Stimulated activated CD8-positive, alpha-beta memory T cell treated with anti-CD3 and anti-CD28 coated beads, Interleukin-4, amount 100 ng/mL, for 24 hours (primary cell): ENCODE measurements around the gene EPHA8.

Source experiments
- DNase-seq: peaks from one replicate; pipeline ENCODE4 v3.0.0-alpha.2; 2020; ENCODE audit warnings: low read depth

Gene EPHA8

DNA sequence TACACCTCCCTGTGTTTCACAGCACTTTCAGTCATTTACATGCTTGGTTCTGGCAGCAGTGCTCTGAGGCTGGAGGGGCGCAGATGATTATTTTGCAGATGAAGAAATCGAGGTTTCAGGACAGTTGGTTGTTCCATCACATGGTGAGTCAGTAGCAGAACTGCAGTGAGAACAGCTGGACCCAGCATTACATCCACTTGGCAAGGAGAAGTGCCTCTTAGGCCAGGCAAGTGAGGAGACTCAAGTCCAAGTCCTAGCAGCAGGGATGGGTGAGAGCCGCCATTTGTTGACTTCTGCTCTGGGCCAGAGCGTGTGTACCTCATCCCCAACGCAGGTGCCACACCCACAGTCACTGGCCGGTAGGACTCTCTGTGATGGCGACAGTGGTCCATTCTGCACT is 26.8 kb upstream of the EPHA8 start:
- DNase-seq, result no peak

DNA sequence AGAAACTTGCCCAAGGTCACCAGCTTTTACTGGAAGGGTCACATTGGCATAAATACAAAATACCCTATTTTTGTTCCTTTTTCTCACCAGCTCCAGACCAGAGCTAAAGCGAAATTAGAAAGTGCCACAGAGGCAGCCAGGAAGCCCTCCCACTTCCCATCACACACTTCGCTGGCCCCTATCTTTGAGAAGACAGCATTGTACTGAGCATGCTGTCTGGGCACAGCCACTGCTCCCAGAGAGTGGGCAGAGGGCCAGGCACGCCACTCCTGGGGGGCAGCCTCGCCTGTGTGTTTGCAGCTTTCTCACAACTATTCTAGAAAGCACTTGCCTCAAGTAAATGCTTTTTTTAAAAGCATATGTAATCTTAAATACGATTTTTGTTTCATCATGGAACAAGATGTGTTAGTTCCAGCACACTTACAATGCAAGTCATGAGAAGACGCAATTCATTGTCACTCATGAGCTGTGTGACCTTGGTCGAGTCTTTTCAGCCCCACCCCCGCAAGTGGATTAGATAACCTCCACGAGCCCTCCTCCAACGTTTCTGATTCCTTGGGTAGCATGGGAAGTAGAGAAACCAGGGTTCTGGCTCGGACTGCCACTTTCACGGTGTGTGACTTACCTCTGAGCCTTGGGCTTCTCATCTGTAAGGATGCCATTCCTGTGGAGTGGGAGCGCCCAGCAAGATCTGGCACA is 25.7 kb upstream of the EPHA8 start:
- DNase-seq, result no peak

DNA sequence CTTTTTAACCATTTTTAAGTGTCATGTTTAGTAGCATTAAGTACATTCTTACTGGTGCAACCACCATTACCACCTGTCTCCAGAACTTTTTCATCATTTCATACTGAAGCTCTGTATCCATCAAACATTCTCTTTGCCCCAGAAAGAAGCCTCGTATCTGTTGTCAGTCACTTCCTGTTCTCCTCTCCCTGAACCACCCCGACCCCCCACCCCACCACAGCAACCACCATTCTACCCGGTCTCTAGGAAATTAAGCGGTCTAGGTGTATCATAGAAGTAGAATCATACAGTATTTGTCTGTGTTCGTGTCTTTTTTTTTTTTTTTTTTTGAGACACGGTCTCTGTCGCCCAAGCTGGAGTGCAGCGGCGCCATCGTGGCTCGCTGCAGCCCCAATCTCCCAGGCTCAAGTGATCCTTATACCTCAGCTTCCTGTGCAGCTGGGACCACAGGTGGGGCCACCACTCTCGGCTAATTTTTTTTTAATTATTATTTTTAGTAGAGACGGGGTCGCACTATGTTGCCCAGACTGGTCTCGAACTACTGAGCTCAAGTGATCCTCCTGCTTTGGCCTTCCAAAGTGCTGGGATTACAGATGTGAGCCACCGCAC is 23.7 kb upstream of the EPHA8 start:
- no peak for DNase-seq

DNA sequence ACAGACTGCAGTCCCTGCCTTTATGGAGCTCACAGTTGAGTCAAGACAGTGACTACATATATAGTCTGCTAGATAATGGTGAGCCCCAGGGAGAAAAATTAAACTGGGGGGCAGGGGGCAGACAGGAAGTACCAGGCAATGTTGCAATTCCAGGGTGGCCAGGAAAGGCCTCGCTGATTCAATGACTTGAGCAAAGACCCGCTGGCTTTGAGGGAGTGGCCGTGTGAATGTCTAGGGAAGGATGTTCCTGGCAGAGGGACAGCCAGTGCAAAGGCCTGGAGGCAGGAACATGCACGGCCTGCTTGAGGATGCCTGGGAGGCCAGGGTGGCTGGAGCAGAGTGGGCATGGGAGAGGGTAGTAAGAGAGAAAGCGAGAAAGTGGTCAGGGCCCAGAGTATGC is 23.0 kb upstream of the EPHA8 start:
- DNase-seq, result no peak

DNA sequence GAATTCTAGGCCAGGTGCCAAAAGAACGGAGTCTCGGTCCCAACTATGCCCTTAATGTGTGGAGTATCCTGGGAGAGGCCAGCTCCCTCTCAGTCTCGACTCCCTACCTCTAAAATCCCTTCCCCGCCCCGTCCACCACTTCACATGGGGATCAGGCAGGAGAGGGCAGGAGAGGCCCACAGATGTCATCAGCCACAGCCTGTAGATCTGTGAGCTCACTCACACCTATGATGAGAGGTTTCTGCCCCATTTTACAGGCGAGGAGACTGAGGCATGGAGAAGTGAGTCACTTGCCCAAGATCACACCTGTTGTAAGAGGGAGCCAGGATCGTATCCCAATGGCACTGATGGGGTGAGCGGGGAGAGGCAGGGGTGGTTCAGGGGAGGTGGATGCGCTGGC is 20.4 kb upstream of the EPHA8 start:
- no peak for DNase-seq

DNA sequence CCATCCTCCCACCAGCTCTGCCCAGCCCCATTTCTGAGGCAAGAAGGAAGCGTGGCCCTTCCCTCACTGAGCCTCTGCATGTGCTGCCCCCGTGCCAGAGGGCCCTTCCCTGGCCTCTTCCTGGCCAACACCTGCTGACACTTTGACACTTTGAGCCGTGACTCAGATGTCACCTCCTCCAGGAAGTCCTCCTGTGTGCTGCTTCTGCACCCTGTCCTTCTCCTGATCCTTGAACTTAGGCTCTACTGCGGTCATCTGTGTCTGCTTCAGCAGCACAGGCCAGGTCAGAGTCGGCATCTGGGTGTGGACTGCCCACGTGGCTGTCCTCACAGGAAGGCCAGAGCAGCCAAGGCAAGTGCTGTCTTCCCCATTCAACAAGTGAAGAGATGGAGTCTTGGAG is 19.6 kb upstream of the EPHA8 start:
- DNase-seq, result no peak

DNA sequence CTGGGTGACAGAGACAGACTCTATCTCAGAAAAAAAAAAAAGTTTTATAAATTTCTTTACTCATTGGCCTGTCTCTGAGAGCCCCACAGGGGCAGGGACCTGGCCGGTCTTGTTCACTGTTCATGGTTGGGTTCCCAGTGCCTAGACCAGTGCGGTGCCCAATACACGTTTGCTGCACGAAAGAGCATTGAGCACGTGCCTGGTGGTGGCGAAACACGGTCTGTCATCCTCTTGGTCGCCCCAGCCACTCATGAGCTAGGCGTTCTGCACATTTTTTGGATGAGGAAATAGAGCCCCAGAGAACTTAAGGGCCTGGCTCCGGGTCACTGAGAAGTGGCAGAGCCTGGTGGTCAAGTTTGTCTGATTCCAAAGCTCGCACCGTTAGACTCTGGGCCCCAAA is 18.7 kb upstream of the EPHA8 start:
- no peak for DNase-seq

DNA sequence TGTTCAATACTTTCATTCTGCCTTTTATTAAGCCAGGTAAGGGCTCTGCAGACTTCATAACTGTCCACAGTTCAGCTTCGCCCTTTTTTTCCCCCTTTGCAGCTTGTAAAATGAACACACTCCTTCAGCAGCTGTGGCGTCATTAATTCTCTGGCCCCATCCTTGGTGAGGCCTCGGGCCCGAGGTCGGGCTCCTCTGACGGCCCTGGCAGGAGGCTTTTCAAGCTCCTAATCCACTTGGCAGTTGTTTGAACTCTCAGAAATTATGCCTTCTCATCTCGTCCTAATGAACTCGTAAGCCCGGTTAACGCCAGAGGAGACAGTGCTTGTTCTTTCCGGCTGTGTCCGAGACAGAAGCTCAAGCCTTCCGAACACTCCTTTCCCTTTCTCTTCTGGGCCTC is 18.1 kb upstream of the EPHA8 start:
- DNase-seq, result no peak

DNA sequence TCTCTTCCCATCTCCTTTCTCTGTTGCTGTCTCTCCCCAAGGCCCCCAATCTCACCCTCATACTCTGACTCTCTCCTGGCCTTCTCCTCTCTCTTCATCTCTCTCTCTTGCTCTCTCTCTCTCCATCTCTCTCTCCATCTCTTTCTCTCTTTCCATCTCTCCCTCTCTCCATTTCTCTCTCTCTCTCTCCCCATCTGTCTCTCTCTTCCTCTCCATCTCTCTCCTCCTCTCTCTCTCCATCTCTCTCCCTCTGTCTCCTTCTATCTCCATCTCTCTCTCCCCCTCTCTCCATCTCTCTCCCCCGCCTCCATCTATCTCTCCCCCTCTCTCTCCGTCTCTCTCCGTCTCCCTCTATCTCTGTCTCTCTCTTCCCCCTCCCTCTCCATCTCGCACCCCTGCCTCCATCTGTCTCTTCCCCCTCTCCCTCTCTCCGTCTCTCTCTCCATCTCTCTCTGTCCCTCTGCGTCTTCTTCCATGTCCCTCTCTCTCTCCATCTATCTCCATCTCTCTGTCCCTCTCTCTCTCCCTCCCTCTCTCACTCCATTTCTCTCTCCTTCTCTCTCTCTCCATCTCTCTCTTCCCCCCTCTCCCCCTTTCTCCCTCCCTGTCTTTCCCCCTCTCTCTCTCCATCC is 16.0 kb upstream of the EPHA8 start:
- DNase-seq, result no peak

DNA sequence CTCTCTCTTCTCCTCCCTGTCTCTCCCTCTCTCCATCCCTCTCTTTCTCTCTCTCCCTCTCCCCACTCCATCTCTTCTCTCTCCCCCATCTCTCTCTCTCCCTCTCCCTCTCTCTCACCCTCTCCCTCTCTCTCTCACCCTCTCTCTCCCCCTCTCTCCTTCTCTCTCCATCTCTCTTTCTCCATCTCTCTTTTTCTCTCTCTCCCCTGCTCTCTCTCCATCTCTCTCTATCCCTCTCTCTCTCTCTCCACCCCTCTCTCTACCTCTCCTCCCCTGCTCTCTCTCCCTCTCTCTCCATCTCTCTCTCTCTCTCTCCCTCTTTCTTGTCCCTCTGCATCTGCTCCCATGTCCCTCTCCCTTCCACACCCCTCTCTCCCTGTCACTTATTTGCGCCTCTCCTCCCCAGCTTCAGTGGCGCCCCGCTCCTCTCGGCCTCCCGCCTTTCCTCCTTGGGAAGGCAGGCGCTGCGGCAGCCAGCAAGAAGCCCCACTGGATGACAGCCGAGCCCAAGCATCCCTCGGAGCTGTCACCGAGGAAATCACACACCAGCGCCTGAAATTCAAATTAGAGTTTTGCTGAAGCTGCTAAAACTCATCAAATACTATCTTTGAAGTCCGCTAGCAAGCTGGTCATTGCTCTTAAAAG is 15.3 kb upstream of the EPHA8 start:
- no peak for DNase-seq

DNA sequence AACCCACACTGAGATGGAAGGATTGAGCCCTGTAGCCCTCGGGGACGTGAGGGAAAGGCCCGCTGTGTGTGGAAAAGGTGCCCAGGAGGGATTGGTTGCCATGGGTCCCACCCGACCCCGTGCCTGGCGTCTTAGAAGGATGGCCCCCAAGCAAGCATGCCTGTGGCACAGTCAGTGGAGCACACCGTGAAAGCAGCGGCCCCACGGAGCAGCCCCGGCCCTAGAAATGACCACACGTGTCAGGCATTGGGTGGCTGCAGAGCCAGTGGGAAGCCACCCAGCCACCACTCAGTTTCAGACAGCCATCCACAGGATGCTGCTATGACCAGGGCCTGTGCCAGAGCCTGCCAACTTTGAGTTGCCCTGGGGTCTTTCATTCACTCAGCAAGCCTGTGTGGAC is 13.3 kb upstream of the EPHA8 start:
- DNase-seq, result no peak

DNA sequence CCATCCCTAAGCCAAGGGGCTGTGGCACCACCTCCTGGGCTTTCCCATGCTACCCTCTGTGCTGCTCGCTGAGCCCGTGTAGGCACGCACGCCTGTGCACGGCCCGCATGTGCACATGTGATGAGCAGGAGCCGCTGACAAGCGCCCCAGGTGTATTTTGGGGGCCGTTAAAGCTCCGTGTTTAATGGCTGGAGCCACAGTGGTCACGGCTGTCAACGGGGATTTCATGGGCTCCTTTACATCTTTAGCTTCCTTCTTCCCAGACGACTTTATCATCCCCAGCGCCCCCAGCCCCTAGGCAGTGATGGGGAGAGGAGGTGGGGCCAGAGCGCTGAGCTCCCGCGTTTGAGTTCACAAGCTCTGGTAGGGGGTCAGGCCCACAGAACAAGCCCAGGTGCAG is 11.7 kb upstream of the EPHA8 start:
- no peak for DNase-seq

DNA sequence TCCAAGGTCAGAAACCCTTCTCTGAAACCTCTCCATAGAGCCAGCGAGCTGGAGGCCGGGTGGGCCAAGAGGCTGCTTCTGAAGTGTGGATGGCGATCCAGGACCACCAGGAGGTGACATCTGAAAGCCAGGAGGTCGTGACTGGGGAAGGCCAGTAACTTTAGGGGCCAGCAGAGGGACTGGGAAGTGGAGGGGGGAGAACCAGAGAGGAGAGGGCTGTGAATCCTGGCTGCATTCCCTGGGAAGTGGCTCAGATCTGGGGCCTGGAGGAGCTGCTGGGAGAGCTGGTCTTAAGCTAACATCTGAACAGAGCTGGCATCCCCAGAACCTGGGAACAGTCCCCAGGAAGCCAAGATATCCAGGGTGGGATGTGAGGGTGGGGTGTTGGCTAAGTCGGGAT is 11.3 kb upstream of the EPHA8 start:
- no peak for DNase-seq

DNA sequence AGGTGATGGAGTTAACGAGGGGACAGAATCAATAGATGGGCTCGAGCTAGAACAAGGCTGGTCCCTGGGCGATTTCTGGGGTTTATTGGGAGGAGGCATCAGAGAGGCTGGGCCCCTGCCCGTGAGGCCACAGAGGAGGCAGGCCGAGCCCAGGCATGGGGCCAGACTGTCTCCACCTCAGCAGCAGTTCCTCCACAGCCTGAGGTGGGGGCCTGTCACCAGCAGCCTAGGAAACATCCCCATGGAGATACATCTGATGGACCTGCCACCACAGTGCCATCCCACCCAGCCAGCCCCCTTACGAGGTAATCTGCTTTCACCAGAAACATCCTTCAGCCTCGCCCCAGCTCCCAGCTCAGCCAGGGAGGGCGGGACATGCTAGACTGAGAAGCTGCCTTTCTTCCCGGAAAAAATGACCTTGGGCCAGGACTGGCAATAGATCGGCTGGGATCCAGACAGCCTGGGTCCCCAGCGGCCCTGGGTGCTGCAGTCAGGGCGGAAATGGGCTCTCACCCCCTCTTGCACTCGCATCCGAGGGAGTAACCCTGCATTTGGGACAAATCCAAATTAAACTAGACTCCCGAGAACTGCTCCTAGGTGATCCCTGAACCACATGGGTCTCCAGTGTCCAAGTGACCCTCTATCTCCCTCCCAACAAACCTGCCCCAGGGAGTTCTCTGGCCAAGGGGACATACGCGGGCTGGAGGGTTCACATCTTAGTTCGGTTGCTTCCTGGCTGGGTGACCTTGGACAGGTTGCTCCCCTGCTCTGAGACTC is 10.0 kb upstream of the EPHA8 start:
- DNase-seq, result no peak

DNA sequence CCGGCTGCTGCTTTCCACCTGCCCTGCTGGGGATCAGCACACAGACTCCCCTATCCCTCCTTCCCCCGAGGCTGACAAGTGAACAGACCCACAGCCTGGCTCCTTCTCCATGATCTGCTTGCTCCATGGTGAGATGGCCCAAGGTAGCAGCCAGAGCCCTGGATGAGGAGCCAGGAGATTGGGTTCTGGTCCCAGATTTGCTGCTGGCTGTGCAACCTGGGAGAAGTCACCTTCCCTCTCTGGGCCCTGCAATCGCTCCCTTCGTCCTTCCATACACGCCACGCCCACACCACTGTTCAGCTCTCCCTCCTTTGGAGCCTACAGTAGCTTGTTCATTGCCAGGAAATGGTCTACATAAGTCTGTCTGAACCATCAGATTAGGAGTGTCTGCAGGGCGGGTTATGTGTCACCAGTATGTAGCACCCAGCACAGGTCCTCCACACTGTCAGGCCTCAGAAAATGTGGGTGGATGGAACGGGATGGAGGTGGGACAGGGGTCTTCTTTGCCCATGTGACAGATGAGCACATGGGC is 9.2 kb upstream of the EPHA8 start:
- no peak for DNase-seq

DNA sequence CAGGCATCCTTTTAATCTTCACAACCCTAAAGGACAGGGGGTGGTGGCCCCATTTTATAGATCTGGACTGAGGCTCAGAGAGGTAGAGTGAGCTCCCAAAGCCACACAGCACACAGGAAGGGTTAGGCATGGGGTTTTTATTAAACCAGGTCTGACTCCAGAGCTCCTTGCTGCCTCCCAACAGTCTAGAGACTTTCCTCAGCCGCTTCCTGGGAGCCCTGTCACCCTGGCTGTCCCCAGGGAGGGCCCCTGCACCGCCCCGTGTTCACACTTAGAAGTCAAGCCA is 8.0 kb upstream of the EPHA8 start:
- no peak for DNase-seq

DNA sequence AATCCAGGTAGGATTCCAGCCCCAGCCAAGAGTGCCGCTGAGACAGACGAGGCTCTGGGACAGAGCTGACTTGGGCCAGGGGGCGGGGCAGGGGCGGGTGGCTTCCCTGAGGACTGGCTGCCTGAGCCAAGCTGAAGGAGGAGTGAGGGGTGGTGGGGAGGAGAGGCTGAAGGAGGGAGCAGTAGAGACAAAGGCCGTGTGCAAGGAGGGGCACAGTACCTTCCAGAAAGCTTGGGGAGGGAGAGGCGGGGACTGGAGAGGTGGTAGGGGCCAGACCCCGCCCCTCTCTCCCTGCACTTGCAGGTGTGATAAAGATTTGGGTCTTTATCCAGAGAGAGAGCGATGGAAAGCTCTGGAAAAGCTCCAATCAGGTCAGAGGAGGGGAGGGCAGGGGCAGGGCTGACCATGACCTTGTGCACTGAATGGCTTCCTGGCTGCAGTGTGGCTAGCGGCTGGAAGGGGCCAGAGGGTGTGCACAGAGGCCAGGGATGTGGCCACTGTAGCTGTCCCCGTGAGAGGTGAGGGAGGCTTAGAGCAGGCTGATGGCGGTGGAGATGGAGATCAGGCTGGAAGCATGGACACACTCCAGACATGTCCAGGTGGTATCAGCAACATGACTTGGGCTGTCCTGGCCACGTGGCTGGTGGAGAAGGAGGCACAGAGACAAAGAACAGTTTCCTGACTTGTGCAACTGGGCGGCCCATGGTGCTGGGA is 6.7 kb upstream of the EPHA8 start:
- DNase-seq, result no peak

DNA sequence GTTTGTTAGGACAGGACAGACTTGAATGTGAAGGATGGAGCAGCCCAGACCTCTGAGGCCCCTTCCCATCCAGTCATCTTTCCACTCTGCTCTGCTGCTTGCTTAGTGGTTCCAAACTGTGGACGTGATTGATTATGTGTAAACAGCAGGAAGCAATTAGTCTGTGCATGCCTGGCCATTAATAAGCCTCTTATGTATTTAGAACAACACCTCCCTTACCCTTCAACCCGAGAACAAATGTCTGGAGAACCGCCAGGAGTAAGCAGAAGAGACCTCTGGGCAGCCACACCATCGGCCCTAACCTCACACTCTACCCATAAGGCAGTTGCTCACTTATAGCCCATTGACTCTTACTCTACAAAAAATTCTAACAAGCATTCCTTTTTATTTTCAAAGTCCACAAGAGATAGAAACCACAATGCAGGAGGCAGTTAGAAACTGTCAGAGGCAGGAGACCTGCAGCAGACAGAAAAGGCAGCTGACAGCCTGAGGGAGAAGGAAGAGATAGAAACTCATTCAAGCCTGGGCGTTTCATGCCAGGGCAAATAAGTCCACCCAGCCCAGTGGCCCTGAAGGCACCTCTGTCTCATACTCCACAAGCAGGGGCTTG is 5.8 kb upstream of the EPHA8 start:
- no peak for DNase-seq

DNA sequence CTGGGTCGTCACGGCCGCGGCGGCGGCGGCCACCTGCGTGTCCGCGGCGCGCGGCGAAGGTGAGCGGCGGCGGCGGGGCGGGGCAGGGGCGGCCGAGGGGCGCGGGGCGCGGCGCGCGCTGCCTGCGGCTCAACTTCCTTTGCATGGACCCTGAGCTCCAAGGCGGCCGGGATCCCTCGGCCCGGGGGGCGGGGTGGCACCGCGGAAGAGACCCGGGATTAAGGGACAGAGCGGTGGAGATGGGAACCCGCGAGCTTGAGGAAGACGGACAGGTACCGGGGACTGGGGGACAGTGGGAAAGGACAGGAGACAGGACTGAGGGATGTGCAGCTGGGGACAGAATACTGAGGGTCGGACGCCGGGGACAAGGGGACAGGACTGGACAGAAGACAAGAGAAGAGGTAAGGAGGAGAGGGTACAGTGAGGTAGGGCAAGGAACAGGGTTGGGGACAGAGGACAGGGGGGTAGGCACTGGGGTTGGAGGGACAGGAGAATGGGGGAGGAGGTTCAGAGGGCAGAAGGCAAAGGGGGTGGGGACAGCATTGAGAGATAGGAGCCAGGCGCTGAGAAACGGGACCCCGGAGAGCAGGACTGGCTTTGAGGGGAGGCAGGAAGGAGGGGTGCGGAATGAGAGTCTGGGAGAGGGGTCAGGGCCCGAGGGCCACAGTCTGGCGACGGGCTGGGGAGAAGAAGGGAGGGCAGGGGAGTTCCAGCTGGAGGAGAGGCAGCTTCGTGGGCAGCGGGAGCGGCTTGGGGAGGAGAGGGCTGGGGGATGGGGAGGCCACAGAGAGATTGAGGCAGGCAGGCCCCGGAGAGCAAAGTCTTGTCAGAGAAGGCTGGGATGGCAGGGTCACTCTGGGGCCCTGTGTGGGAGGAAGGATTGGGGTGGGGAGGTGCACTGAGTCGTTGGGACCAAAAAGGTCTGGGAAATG is 648 bp downstream of the EPHA8 start:
- DNase-seq, result no peak

DNA sequence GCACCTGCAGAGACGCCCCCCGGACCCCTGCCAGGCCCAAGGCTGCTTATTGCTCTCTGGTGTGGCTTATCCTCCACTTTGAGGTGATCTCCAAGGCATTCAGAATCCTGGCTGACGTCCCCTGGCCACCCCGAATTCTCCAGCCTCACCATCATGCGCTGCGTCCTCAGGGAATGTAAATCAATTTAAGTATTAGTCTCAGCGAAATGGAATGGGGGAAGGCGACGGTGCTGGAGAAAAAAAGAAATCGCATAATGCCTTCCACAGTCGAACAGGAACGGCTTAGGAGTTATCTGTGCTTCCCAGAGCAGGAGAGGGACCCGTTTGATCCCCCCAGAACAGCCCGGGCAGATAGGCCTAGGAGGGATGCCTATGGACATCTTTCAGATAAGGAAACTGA is 2.9 kb downstream of the EPHA8 start:
- no peak for DNase-seq
